GM12878 (cell line): ENCODE data around the gene CIDEC. TPM values are rescaled to one million over a fixed set of nuclear protein-coding genes. Genes with fewer than 3 reads are reported as not detected.

Experiments
- ATAC-seq: fragments of 200-7000 bp; cut with Tn5 transposase; 3 replicates; pipeline ENCODE4 v1.9.1; 2020; ENCODE audit warnings: mild to moderate bottlenecking, moderate library complexity
- BruUV-seq: library from RNA; stranded (reverse); fragments of 400-500 nt; replicated peaks from 2 replicates; lab custom pipeline; 2021; lab: Mats Ljungman, UMichigan
- CTCF ChIA-PET: fragments of 300-600 bp; sonication (Branson Sonifier 250); formaldehyde crosslinking; extraction: SDS; loops from one replicate; lab custom pipeline; 2021; ENCODE audit warnings: inconsistent platforms; lab: Yijun Ruan, JAX
- POLR2A ChIA-PET: fragments of 350-600 bp; formaldehyde crosslinking; extraction: SDS; loops from one replicate; lab custom pipeline; 2021; ENCODE audit warnings: inconsistent platforms; lab: Charles Lee
- RAD21 ChIA-PET: fragments of 300-600 bp; sonication (Branson Sonifier 250); formaldehyde crosslinking; loops from one replicate; lab custom pipeline; 2023; ENCODE audit warnings: antibody characterized with exemption; ENCODE audit not compliant: unreplicated experiment; lab: Charles Lee
- SMC1A ChIA-PET: fragments of 300-600 bp; sonication (Branson Sonifier 250); formaldehyde crosslinking; loops from one replicate; lab custom pipeline; 2023; ENCODE audit not compliant: unreplicated experiment, uncharacterized antibody; lab: Charles Lee
- DNase-seq: peaks from one replicate; pipeline ENCODE4 v3.0.0-alpha.2; 2011; ENCODE audit warnings: low read depth, low spot score
- FAIRE-seq: peaks from 3 replicates; lab custom pipeline; 2011; peaks lifted over from hg19 to GRCh38; lab: Jason Lieb, UNC
- H2AFZ ChIP-seq: 2 replicates; pipeline ENCODE4 v1.6.0; 2011; ENCODE audit warnings: low read depth, low read length, control low read depth; ENCODE audit not compliant: control insufficient read depth
- H3K27ac ChIP-seq: 2 replicates; pipeline ENCODE4 v1.5.1; 2011; ENCODE audit warnings: control low read depth; ENCODE audit not compliant: control insufficient read depth, insufficient read depth
- H3K27me3 ChIP-seq, 2 experiments: replicated peaks in 1 of 2; 2 replicates each; pipeline versions ENCODE4 v1.6.0 to v1.6.1; 2011; ENCODE audit warnings: low read length in 1 of 2; ENCODE audit not compliant: control insufficient read depth in 2 of 2, insufficient read depth in 2 of 2
- H3K36me3 ChIP-seq, 2 experiments: 2 replicates each; pipeline ENCODE4 v1.5.1; 2011; ENCODE audit warnings: low read length in 1 of 2; ENCODE audit not compliant: control insufficient read depth in 2 of 2, insufficient read depth in 2 of 2
- H3K4me1 ChIP-seq: 2 replicates; pipeline ENCODE4 v1.6.1; 2011; ENCODE audit warnings: mild to moderate bottlenecking, low read length, moderate library complexity, mixed read lengths; ENCODE audit not compliant: control insufficient read depth, insufficient read depth
- H3K4me2 ChIP-seq: 2 replicates; pipeline ENCODE4 v1.6.0; 2011; ENCODE audit warnings: control low read depth; ENCODE audit not compliant: control insufficient read depth, insufficient read depth
- H3K4me3 ChIP-seq: fragments of 200-600 bp; sonication (generic); 2 replicates; pipeline ENCODE4 v1.5.1; 2016
- H3K79me2 ChIP-seq: 2 replicates; pipeline ENCODE4 v1.6.0; 2011; ENCODE audit warnings: low read length; ENCODE audit not compliant: control insufficient read depth, insufficient read depth
- H3K9ac ChIP-seq: 2 replicates; pipeline ENCODE4 v1.8.0; 2011; ENCODE audit warnings: low read length, control low read depth, mixed read lengths; ENCODE audit not compliant: control insufficient read depth, insufficient read depth
- H3K9me3 ChIP-seq: replicated peaks from 3 replicates; pipeline ENCODE4 v1.5.1; 2011; ENCODE audit warnings: mild to moderate bottlenecking, low read length; ENCODE audit not compliant: control insufficient read depth, insufficient read depth
- H4K20me1 ChIP-seq: 2 replicates; pipeline ENCODE4 v1.6.0; 2011; ENCODE audit not compliant: control insufficient read depth, insufficient read depth
- EED ChIP-seq: sonication (generic); IDR thresholded peaks from 2 replicates; pipeline ENCODE4 v1.6.1; 2016; ENCODE audit warnings: antibody characterized with exemption, low read depth
- FOXK2 ChIP-seq: fragments of 450-650 bp; IDR thresholded peaks from 2 replicates; pipeline ENCODE4 v1.6.1; 2017; ENCODE audit warnings: mild to moderate bottlenecking, moderate library complexity
- JUND ChIP-seq: IDR thresholded peaks from 2 replicates; pipeline ENCODE4 v1.6.1; 2012; ENCODE audit warnings: low read depth, mild to moderate bottlenecking, low read length, improper control_type of control experiment, moderate library complexity
- NR2F1 ChIP-seq: fragments of 450-650 bp; conservative IDR thresholded peaks from 2 replicates; pipeline ENCODE4 v1.6.1; 2017; ENCODE audit warnings: mild to moderate bottlenecking
- NRF1 ChIP-seq: conservative IDR thresholded peaks from 2 replicates; pipeline ENCODE4 v1.6.1; 2011; ENCODE audit warnings: mild to moderate bottlenecking, low read depth, low read length, improper control_type of control experiment
- WGBS: methylation state at CpG from one replicate; pipeline ENCODE4 v1.1.6; 2016; ENCODE audit warnings: low lambda C conversion rate; ENCODE audit not compliant: insufficient replicate concordance, insufficient coverage; ENCODE audit errors: missing lambda C conversion rate; 5-methylcytosine and 5-hydroxymethylcytosine counted together
- in situ Hi-C: fragments of 300-500 bp; cut with MboI; formaldehyde crosslinking; loops from 9 replicates; pipeline ENCODE4 v1.14.3; 2018; ENCODE audit warnings: mixed read lengths
- intact Hi-C: fragments of 100-400 bp; cut with micrococcal nuclease; formaldehyde crosslinking; loops from one replicate; pipeline ENCODE4 v1.14.2; 2022; ENCODE audit not compliant: unreplicated experiment
- polyA plus RNA-seq, 11 experiments: library from polyadenylated mRNA; depleted of rRNA in 4 of 11; unstranded in 6 of 11; stranded (reverse) in 5 of 11; fragments of >200 nt; fragmentation: Nextera tagmentation in 4 of 11; fragmentation: Illumina TruSeq in 1 of 11; extraction: Ambion mirVana in 4 of 11; extraction: Trizol in 1 of 11; gene quantifications; 1 replicate in 1 of 11; 2 replicates in 10 of 11; pipeline versions ENCODE4 v1.2.1 to v1.2.3, GENCODE V29; 2011 to 2016; ENCODE audit warnings: inconsistent platforms in 2 of 11, missing spikeins in 2 of 11, low read depth in 1 of 11
- total RNA-seq, 4 experiments: library from RNA; depleted of rRNA in 3 of 4; stranded (reverse); fragments of >200 nt in 3 of 4; fragmentation: Illumina TruSeq in 1 of 4; extraction: Trizol in 1 of 4; gene quantifications; 2 replicates each; pipeline versions ENCODE4 v1.2.1 to v1.2.3, GENCODE V29; 2013 to 2021
- TF ChIP-seq, protein P1 (sequence below): fragments of 450-650 bp; IDR thresholded peaks from 2 replicates; pipeline ENCODE4 v1.6.1; 2017; ENCODE audit warnings: mild to moderate bottlenecking, low read depth, inconsistent platforms; ENCODE audit not compliant: poor library complexity, severe bottlenecking
- TF ChIP-seq, protein P2 (sequence below): fragments of 450-650 bp; IDR thresholded peaks from 2 replicates; pipeline ENCODE4 v1.6.1; 2016; ENCODE audit warnings: mild to moderate bottlenecking

The CIDEC gene
- total and polyA plus RNA-seq, 10 of the 15 experiments (the other 5 are each of a cell fraction or from before 2014, with no cell fraction given): 0.10 to 0.49 TPM; not detected in 8

DNA sequence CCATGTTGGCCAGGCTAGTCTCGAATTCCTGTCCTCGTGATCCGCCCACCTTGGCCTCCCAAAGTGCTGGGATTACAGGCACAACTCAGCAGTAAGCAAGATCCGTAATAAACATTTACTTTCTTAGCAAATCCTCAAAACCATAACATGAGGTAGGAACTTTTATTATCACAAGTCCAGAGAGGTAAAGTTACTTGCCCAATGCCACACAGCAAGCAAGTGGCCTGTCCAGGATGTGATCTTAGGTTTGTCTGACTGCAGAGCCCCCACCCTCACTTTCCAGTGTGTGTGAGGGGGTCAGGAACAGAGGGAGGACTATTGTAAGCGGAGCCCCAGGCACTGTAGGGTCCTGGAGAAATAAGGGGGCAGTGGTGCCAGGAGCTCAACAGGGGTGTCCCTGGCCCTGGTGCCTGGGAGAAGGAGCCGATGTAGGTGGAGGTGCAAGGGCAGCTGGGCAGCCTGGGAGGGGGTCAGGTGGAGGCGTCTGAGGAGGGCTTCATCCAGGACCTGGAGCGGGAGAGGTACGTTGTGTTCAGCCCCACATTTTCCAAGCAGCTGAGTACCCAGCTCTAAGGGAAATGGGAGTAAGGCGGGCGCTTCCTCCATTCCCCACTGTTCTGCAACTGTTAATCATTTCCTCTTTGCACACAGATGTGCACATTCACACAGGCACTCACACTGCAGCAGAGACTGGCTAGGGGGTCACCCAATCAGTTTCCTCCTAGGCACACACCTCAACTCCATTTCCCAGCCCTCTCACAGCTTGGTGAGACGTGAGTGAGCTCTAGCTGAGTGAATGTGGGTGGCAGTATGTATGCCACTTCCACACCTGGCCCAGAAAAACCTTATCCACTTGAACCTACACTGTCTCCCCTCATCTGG is 42.1 kb downstream of the CIDEC start (continued):
- TF ChIP-seq, protein P1, sequence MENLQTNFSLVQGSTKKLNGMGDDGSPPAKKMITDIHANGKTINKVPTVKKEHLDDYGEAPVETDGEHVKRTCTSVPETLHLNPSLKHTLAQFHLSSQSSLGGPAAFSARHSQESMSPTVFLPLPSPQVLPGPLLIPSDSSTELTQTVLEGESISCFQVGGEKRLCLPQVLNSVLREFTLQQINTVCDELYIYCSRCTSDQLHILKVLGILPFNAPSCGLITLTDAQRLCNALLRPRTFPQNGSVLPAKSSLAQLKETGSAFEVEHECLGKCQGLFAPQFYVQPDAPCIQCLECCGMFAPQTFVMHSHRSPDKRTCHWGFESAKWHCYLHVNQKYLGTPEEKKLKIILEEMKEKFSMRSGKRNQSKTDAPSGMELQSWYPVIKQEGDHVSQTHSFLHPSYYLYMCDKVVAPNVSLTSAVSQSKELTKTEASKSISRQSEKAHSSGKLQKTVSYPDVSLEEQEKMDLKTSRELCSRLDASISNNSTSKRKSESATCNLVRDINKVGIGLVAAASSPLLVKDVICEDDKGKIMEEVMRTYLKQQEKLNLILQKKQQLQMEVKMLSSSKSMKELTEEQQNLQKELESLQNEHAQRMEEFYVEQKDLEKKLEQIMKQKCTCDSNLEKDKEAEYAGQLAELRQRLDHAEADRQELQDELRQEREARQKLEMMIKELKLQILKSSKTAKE: no peak
- TF ChIP-seq NRF1: no peak
- TF ChIP-seq, protein P2, sequence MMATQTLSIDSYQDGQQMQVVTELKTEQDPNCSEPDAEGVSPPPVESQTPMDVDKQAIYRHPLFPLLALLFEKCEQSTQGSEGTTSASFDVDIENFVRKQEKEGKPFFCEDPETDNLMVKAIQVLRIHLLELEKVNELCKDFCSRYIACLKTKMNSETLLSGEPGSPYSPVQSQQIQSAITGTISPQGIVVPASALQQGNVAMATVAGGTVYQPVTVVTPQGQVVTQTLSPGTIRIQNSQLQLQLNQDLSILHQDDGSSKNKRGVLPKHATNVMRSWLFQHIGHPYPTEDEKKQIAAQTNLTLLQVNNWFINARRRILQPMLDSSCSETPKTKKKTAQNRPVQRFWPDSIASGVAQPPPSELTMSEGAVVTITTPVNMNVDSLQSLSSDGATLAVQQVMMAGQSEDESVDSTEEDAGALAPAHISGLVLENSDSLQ: no peak
- TF ChIP-seq FOXK2: no peak

DNA sequence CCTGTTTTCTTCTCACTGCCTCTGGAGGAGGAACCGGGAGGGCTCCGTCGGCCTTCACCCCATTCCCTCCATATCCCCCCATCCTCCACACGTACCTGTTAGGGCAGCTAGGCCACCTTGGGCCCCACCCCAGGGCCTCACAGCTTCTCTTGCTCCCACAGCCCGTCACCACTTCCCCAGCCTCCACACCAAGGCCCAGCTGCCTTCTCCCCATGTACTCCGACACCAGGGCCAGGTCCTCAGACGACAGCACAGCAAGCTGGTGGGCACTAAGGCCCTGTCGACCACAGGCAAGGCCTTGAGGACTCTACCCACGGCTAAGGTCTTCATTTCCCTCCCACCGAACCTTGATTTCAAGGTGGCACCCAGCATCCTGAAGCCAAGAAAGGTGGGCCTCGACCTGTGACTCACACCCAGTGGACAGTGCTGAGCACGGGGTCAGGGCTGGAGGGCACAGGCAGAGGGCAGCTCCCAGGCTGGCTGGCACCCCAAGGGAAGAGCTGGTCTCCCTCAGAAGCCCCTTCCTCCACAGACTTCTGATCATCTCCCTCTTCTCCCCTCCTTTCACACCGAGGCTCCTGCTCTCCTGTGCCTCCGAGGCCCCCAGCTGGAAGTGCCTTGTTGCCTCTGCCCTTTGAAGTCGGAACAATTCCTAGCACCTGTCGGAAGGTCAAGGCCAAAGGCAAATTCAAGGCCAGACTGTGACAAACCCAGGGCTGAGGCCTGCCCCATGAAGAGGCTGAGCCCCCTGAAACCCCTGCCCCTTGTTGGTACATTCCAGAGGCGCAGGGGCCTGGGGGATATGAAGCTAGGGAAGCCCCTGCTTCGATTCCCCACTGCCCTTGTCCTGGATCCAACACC is 45.3 kb downstream of the CIDEC start:
- FAIRE-seq: no peak
- no peaks in the 10 kb centered on the region for H3K79me2 ChIP-seq
- no peak for DNase-seq
- RAD21 ChIA-PET: no interaction called here
- H3K4me2 ChIP-seq: no peak overlapping the region
- no peak overlapping the region for H2AFZ ChIP-seq
- H3K27ac ChIP-seq: no peak overlapping the region
- no peaks in the 10 kb centered on the region for H4K20me1 ChIP-seq
- 77% methylated on average over 18 of the region's 18 CpGs for WGBS
- in situ Hi-C loops: no loop called here
- no TSS peak for BruUV-seq
- H3K36me3 ChIP-seq: peaks cover 7 to 11% of the 10 kb centered on the region in 2 experiments
- TF ChIP-seq EED: no peak
- no peak for TF ChIP-seq NR2F1
- no peak for TF ChIP-seq JUND
- TF ChIP-seq, all 136 proteins: peak for 0
- Histone ChIP-seq H3K4me3 (no peak overlapping the region), H3K27me3 (no peaks in the 10 kb centered on the region), H3K9me3 (no peaks in the 10 kb centered on the region), H3K9ac (no peak overlapping the region), H3K4me1 (no peaks in the 10 kb centered on the region)
- POLR2A ChIA-PET: interaction anchor here (1.3 kb wide), 1 partner anchor 9 kb away, joined by 3 read pairs; the partner anchor contains the start of gene RPUSD3
- SMC1A ChIA-PET: no interaction called here
- intact Hi-C loops: no loop called here
- no peak for ATAC-seq
- CTCF ChIA-PET: interaction anchor here (1.0 kb wide), 1 partner anchor 97 kb away, joined by 3 read pairs; no protein-coding TSS in a partner anchor
